ENCODE results near the gene GPR37L1.
"Not testable (repeated sequence)": the region's sequence is repeated elsewhere in the genome, so short reads cannot be mapped to it uniquely, and the experiment has no call there.

Gene GPR37L1

DNA sequence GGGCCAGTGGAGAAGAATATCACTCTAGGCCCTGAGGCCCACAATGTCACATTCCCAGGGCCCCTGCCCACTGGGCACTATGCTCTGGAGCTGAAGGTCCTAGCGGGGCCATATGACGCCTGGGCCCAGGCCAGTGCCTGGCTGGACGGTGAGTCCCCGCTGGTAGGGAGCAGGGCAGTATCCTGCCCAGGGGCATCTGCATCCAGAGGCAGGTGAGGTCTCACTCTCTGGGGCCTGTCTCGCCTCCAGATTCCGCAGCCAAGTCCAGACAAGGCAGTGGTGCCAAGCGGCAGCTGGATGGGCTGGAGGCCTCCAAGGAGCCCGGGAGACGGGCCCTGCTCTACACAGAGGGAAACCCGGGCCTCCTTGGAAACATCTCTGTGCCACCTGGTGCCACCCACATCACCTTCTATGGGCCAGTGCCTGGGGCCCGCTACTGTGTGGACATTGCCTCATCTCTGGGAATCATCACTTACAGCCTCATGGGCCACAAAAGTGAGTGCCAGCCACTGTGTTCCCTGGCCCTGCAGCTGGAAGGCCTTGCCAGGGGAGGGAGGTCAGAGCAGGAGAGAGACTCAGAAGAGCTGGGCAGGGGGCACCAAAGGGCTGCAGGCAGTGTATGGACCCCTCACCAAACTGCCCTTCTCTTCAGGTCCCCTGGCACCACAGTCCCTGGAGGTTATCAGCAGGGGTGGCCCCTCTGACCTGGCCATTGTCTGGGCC, 48.7 kb downstream of the GPR37L1 start:
- DNase-seq: no peak

DNA sequence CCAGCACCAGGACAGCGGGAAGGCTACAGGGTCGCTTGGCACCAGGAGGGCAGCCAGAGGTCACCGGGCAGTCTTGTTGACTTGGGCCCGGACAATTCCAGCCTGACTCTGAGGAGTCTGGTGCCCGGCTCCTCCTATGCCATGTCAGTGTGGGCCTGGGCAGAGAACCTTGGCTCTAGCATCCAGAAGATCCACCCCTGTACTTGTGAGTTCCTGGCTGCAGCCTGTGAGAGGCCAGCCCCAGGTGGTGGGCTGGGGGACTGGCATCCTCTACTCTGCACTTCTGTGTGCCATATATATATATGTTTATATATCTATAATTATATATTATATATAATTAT, 49.3 kb downstream of the GPR37L1 start:
- DNase-seq: no peak

DNA sequence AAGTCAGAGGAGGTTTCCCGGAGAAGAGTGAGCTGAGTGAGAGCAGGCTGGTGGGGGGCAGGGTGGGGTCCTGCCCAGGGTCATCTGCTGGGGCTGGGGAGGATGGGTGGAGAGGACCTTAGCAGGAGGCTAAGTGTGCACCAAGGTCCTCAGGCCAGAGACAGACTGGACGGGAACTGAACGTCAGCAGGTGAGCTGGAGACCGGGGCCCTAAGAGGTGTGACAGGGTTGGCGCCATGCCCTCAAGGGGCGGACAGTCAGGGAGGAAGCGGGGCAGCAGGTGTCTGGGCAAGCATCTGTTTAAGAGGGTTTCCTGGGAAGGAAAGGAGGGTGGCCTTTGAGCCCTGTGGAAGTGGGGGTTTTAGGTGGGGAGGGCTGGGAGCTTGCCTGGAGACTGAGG, 51.3 kb downstream of the GPR37L1 start:
- DNase-seq: no peak

DNA sequence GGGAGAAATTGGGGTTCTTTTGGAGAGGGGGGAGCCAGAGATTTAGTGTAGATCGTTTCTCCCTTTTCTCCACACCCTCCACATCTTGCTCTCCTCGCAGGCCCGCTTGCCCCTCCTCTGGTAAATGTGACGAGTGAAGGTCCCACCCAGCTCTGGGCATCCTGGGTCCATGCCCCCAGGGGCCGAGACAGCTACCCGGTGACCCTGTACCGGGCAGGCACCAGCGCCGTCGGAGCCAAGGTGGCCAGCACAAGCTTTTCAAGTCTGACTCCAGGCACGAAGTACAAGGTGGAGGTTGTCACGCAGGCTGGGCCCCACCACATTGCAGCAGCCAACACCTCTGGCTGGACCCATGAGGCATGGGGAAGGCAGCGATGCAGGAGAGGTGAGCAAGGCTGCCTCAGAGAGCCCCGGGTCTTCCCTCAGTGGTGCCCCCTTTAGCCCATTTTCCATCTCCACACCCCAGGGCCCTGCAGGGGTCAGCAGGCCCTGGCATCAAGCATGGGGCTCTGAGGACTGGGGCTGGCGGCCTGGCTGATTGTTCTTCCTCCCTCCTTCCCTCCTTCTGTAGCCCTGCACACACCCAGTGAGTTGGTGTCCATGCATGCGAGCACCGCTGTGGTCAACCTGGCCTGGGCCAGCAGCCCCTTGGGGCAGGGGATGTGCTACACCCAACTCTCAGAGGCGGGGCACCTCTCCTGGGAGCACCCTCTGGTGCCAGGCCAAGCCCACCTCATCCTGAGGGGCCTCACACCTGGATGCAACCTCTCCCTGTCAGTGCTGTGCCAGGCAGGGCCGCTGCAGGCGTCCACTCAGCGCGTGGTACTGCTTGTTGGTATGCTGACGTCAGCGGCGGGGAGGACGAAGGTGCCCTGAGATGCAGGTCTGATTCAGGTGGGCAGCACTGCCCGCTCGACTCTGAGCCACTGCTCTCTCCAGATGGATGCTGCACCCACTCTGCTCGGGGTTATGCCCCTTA, 54.5 kb downstream of the GPR37L1 start:
- DNase-seq: no peak

DNA sequence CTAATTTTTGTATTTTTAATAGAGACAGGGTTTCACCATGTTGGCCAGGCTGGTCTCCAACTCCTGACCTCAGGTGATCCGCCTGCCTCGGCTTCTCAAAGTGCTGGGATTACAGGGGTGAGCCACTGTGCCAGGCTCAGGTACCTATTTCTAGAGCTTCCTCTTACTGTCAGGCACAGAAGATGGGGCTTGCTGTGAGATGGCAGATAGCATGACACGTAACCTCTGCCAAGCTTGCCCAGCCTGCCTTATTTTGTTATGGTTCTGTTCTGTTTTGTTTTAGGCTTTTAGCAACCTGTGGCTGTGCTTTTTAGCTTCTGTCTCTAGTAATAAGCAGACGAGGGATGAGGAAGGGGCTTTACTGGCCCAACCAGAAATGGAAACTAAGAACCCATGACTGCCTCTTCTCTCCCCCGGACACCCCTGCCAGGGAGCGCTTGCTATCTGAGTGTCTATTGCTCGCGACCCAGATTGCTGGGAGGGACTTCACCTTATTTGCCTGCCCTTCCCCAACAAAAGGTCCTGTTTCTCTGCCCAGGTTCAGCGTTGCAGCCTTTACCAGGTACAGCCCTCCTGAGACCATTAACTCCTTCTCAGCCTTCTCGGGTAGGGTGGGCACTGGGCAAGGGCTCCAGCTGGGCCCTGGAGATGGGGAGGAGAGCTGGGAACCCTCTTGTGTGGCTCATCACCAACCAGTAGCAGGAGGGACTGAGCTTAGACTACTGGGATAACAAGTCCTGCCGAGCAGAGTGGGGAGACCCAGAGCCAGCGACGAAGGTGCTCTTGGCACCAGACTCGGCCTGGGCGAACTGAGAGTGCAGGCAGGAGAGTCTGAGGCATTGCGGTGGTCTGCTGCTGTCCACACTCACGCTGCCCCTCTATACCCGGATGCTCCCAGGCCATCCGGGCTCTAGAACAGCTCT, 57.4 kb downstream of the GPR37L1 start:
- no peak for DNase-seq

GRCh38 chr1:202180751-202181139, 58.0 kb downstream of the GPR37L1 start:
- DNase-seq: not testable (repeated sequence)

- no peak for DNase-seq
Observed at GRCh38 chr1:202181586-202181985, 58.9 kb downstream of the GPR37L1 start.

DNA sequence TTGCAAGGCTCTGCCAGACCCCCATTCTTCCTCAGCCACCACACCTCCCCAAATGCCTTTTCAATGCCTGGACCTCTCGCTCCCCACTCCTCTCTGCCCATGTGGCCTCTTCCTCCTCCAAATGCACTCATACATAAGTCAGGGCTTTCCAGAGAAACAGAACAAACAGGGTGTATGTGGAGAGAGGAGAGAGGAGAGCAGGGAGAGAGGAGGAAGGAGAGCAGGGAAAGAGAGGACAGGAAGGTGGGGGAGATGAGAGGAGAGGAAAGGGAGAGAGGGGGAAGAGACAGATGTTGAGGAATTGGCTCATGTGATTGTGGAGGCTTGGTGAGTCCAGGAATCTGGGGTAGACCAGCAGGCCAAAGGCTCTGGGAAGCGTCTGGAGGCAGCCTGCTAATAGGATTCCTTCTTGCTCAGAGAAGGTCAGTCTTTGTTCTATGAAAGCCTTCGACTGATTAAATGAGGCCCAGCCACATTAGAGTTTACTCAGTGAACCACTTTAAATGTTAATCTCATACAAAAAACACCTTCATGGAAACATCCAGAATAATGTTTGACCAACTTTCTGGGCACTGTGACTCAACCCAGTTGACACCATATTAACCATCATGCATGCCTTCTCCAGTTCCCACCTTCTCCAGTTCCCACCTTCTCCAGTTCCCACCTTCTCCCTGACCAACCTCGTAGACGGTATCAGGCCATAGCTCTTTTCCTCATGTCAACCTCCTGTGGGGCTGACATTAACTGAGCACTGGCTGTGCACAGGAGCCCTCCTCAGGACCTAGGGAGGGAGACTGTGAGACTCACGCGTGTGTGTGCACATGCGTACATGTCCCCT, 59.5 kb downstream of the GPR37L1 start:
- DNase-seq: no peak

Data from NCI-H2171 (cell line).